ENCODE measurements around the gene KLK11.

KLK11 gene

DNA sequence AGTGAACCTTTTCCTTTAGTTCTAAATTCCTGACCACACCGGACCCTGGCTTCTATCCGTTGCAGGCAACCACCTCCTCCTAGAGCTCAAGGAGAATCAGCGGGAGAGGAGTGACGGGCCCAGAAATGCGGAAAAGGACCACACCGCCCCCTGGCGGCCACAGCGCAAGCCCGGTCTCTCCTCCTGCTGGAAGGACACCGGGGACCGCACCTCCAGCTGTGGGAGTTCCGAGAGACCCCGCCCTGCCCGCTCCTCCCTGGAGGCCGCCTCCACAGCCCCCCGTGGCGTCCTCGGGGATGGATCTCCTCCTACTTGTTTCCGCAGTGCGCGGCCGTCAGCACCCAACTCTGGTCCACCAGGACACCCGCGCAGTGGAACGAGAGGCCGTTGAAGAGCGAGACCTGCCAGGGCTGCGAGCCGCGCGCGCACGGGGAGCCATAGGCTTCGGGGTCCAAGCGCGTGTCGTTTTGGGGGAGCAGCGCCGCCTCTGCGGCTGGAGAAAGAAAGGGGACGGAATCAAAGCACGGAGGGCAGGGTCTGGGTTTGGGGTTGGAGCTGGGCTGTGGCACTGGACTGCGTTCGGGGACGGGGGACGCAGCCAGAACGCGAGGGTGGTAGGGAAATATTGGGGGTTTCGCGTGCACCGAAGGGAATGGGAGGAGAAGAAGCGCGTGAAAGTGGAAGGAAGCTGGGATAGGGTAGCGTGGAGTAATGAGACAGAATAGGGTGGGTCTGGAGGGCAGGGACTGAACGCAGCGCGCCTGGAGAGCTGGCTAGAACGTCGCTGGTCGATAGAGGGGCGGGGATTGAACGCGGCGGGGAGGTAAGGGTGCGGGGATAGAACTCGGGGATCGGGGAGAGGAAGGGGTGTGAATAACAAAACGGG, 9.4 kb downstream of the KLK11 start:
- WGBS (ENCODE audit: extremely low coverage, insufficient coverage, low lambda C conversion rate) = no CpG with 5 or more reads among the region's 68 CpGs
- Histone ChIP-seq H3K79me1 (ENCODE audit: low read length) (no peaks in the 10 kb centered on the region), H2BK5ac (ENCODE audit: low read length) (no peak overlapping the region), H2BK15ac (replicated peaks; ENCODE audit: low read depth) (no peak overlapping the region), H3K79me2 (ENCODE audit: control insufficient read depth, insufficient read depth, low read length) (no peaks in the 10 kb centered on the region), H3K4me1 (ENCODE audit: control insufficient read depth, low read depth, low read length) (no peaks in the 10 kb centered on the region), H2BK120ac (ENCODE audit: low read depth, low read length) (no peak overlapping the region), H3K4ac (ENCODE audit: low read depth, low read length) (no peak overlapping the region), H3K27me3 (ENCODE audit: insufficient read depth, low read length, poor library complexity) (peaks cover 8% of the 10 kb centered on the region), H3K27ac (ENCODE audit: low read depth, low read length) (no peak overlapping the region), H3K18ac (ENCODE audit: low read length) (no peak overlapping the region), H3K9ac (ENCODE audit: low read length) (peak overlapping the region; percentile 41), H3K36me3 (ENCODE audit: control insufficient read depth, insufficient read depth, low read length) (no peaks in the 10 kb centered on the region), H3K56ac (ENCODE audit: low read length) (peak overlapping the region; percentile 58), H2AK5ac (ENCODE audit: low read length) (no peak overlapping the region), H3K4me3 (ENCODE audit: low read length) (peak overlapping the region; percentile 23), H4K5ac (ENCODE audit: low read length) (no peak overlapping the region), H4K8ac (ENCODE audit: low read depth, low read length) (no peak overlapping the region), H3K23ac (ENCODE audit: low read length) (no peak overlapping the region), H3K4me2 (ENCODE audit: low read length) (peak overlapping the region; percentile 84)
- peak; percentile 90 for DNase-seq

DNA sequence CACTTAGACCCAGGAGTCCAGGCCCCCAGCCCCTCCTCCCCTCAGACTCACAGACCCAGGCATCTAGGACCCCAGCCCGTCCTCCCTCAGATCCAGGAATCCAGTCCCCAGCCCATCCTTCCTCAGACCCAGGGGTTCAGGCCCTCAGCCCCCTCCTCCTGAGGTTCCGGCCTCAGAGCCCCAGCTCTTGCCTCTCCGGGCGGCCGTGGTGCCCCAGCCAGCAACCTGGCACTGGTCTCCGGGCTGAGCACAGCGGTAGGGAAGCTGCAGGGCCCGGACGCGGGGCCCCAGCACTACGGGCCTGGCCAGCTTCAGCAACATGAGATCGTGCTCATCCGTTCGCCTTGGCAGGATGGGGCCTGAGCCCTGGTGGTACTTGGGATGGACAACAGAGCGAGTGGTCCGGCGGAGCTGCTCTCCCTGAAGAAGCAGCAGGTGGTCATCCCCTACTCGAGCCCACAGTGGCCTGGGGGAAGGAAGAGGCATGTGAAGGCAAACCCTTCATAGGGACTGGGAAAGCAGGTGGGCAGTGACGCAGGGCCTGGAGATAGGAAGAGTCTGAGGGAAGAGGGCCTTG, 10.6 kb downstream of the KLK11 start:
- no peak overlapping the region for H3K4me3 ChIP-seq (ENCODE audit: low read length)
- H2BK15ac ChIP-seq (replicated peaks; ENCODE audit: low read depth) = no peak overlapping the region
- no peak overlapping the region for H3K4me2 ChIP-seq (ENCODE audit: low read length)
- no peak overlapping the region for H3K18ac ChIP-seq (ENCODE audit: low read length)
- no peak overlapping the region for H3K27ac ChIP-seq (ENCODE audit: low read depth, low read length)
- H4K5ac ChIP-seq (ENCODE audit: low read length) = no peak overlapping the region
- no peaks in the 10 kb centered on the region for H3K79me1 ChIP-seq (ENCODE audit: low read length)
- H3K4me1 ChIP-seq (ENCODE audit: control insufficient read depth, low read depth, low read length) = no peaks in the 10 kb centered on the region
- H3K56ac ChIP-seq (ENCODE audit: low read length) = no peak overlapping the region
- DNase-seq = no peak
- no peak overlapping the region for H3K23ac ChIP-seq (ENCODE audit: low read length)
- no peak overlapping the region for H2AK5ac ChIP-seq (ENCODE audit: low read length)
- H3K9ac ChIP-seq (ENCODE audit: low read length) = no peak overlapping the region
- H3K36me3 ChIP-seq (ENCODE audit: control insufficient read depth, insufficient read depth, low read length) = no peaks in the 10 kb centered on the region
- no peak overlapping the region for H2BK120ac ChIP-seq (ENCODE audit: low read depth, low read length)
- peaks cover 8% of the 10 kb centered on the region for H3K27me3 ChIP-seq (ENCODE audit: insufficient read depth, low read length, poor library complexity)
- no peak overlapping the region for H4K8ac ChIP-seq (ENCODE audit: low read depth, low read length)
- no peak overlapping the region for H2BK5ac ChIP-seq (ENCODE audit: low read length)
- H3K4ac ChIP-seq (ENCODE audit: low read depth, low read length) = no peak overlapping the region
- H3K79me2 ChIP-seq (ENCODE audit: control insufficient read depth, insufficient read depth, low read length) = no peaks in the 10 kb centered on the region
- WGBS (ENCODE audit: extremely low coverage, insufficient coverage, low lambda C conversion rate) = no CpG with 5 or more reads among the region's 19 CpGs

DNA sequence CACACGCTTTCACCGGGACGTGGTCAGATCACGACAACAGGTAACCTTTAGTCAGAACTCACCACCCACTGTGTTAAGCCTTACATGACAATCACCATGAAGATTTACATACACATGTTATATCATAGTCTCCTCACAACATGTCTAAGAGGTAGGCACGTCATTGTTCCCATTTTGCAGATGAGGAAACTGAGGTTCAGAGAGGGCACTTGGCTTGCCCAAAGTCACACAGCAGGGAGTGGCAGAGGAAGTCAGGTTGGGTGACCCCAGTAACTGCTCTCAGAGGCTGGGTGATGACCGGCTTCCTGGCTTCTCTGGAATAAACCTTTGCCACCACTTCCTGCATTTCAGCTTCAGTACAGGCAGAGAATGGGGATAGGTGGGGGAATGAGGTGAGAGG, 12.2 kb downstream of the KLK11 start:
- no peak overlapping the region for H2BK15ac ChIP-seq (replicated peaks; ENCODE audit: low read depth)
- no peak overlapping the region for H2BK120ac ChIP-seq (ENCODE audit: low read depth, low read length)
- H3K4me2 ChIP-seq (ENCODE audit: low read length) = no peak overlapping the region
- DNase-seq = no peak
- H4K8ac ChIP-seq (ENCODE audit: low read depth, low read length) = no peak overlapping the region
- no peak overlapping the region for H3K4me3 ChIP-seq (ENCODE audit: low read length)
- no peaks in the 10 kb centered on the region for H3K36me3 ChIP-seq (ENCODE audit: control insufficient read depth, insufficient read depth, low read length)
- no peak overlapping the region for H3K56ac ChIP-seq (ENCODE audit: low read length)
- no peak overlapping the region for H3K4ac ChIP-seq (ENCODE audit: low read depth, low read length)
- H3K27ac ChIP-seq (ENCODE audit: low read depth, low read length) = no peak overlapping the region
- H3K4me1 ChIP-seq (ENCODE audit: control insufficient read depth, low read depth, low read length) = no peaks in the 10 kb centered on the region
- H3K27me3 ChIP-seq (ENCODE audit: insufficient read depth, low read length, poor library complexity) = peaks cover 8% of the 10 kb centered on the region
- H3K79me2 ChIP-seq (ENCODE audit: control insufficient read depth, insufficient read depth, low read length) = no peaks in the 10 kb centered on the region
- H3K79me1 ChIP-seq (ENCODE audit: low read length) = no peaks in the 10 kb centered on the region
- H3K9ac ChIP-seq (ENCODE audit: low read length) = no peak overlapping the region
- no peak overlapping the region for H3K23ac ChIP-seq (ENCODE audit: low read length)
- no peak overlapping the region for H2BK5ac ChIP-seq (ENCODE audit: low read length)
- H4K5ac ChIP-seq (ENCODE audit: low read length) = no peak overlapping the region
- no peak overlapping the region for H2AK5ac ChIP-seq (ENCODE audit: low read length)
- WGBS (ENCODE audit: extremely low coverage, insufficient coverage, low lambda C conversion rate) = no CpG with 5 or more reads among the region's 6 CpGs
- no peak overlapping the region for H3K18ac ChIP-seq (ENCODE audit: low read length)

GRCh38 chr19:51012661-51013190, 13.7 kb downstream of the KLK11 start:
- Histone ChIP-seq H3K27me3 (ENCODE audit: insufficient read depth, low read length, poor library complexity) (peaks cover 5% of the 10 kb centered on the region), H4K8ac (ENCODE audit: low read depth, low read length) (no peak overlapping the region), H3K4me2 (ENCODE audit: low read length) (no peak overlapping the region), H2BK15ac (replicated peaks; ENCODE audit: low read depth) (no peak overlapping the region), H3K4me3 (ENCODE audit: low read length) (no peak overlapping the region), H3K36me3 (ENCODE audit: control insufficient read depth, insufficient read depth, low read length) (no peaks in the 10 kb centered on the region), H3K27ac (ENCODE audit: low read depth, low read length) (no peak overlapping the region), H2AK5ac (ENCODE audit: low read length) (no peak overlapping the region), H3K4me1 (ENCODE audit: control insufficient read depth, low read depth, low read length) (no peaks in the 10 kb centered on the region), H3K9ac (ENCODE audit: low read length) (no peak overlapping the region), H3K18ac (ENCODE audit: low read length) (no peak overlapping the region), H4K5ac (ENCODE audit: low read length) (no peak overlapping the region), H3K4ac (ENCODE audit: low read depth, low read length) (no peak overlapping the region), H3K56ac (ENCODE audit: low read length) (no peak overlapping the region), H2BK120ac (ENCODE audit: low read depth, low read length) (no peak overlapping the region), H3K23ac (ENCODE audit: low read length) (no peak overlapping the region), H2BK5ac (ENCODE audit: low read length) (no peak overlapping the region), H3K79me1 (ENCODE audit: low read length) (no peaks in the 10 kb centered on the region), H3K79me2 (ENCODE audit: control insufficient read depth, insufficient read depth, low read length) (no peaks in the 10 kb centered on the region)
- no CpG with 5 or more reads among the region's 12 CpGs for WGBS (ENCODE audit: extremely low coverage, insufficient coverage, low lambda C conversion rate)
- DNase-seq = no peak

GRCh38 chr19:51010066-51010795, 16.2 kb downstream of the KLK11 start:
- no peaks in the 10 kb centered on the region for H3K4me1 ChIP-seq (ENCODE audit: control insufficient read depth, low read depth, low read length)
- no peak overlapping the region for H2BK5ac ChIP-seq (ENCODE audit: low read length)
- no peak for DNase-seq
- H2BK15ac ChIP-seq (replicated peaks; ENCODE audit: low read depth) = no peak overlapping the region
- no peak overlapping the region for H3K4me3 ChIP-seq (ENCODE audit: low read length)
- H3K4ac ChIP-seq (ENCODE audit: low read depth, low read length) = no peak overlapping the region
- no peak overlapping the region for H4K8ac ChIP-seq (ENCODE audit: low read depth, low read length)
- H2BK120ac ChIP-seq (ENCODE audit: low read depth, low read length) = no peak overlapping the region
- no peak overlapping the region for H2AK5ac ChIP-seq (ENCODE audit: low read length)
- no peak overlapping the region for H3K9ac ChIP-seq (ENCODE audit: low read length)
- H3K23ac ChIP-seq (ENCODE audit: low read length) = no peak overlapping the region
- H3K56ac ChIP-seq (ENCODE audit: low read length) = no peak overlapping the region
- no peaks in the 10 kb centered on the region for H3K36me3 ChIP-seq (ENCODE audit: control insufficient read depth, insufficient read depth, low read length)
- H3K4me2 ChIP-seq (ENCODE audit: low read length) = no peak overlapping the region
- no peaks in the 10 kb centered on the region for H3K27me3 ChIP-seq (ENCODE audit: insufficient read depth, low read length, poor library complexity)
- no peaks in the 10 kb centered on the region for H3K79me1 ChIP-seq (ENCODE audit: low read length)
- no peak overlapping the region for H3K27ac ChIP-seq (ENCODE audit: low read depth, low read length)
- no CpG with 5 or more reads among the region's 4 CpGs for WGBS (ENCODE audit: extremely low coverage, insufficient coverage, low lambda C conversion rate)
- no peaks in the 10 kb centered on the region for H3K79me2 ChIP-seq (ENCODE audit: control insufficient read depth, insufficient read depth, low read length)
- no peak overlapping the region for H4K5ac ChIP-seq (ENCODE audit: low read length)
- no peak overlapping the region for H3K18ac ChIP-seq (ENCODE audit: low read length)
